Fibroblast of the conjunctiva (primary cell): Measurements from ENCODE around the gene AKAP8L.
"Not testable (repeated sequence)": the region's sequence is repeated elsewhere in the genome, so short reads cannot be mapped to it uniquely, and the experiment has no call there.

Experiments
- DNase-seq: peaks from one replicate; pipeline ENCODE4 v3.0.0-alpha.2; 2010; ENCODE audit warnings: low read depth

Gene AKAP8L

DNA sequence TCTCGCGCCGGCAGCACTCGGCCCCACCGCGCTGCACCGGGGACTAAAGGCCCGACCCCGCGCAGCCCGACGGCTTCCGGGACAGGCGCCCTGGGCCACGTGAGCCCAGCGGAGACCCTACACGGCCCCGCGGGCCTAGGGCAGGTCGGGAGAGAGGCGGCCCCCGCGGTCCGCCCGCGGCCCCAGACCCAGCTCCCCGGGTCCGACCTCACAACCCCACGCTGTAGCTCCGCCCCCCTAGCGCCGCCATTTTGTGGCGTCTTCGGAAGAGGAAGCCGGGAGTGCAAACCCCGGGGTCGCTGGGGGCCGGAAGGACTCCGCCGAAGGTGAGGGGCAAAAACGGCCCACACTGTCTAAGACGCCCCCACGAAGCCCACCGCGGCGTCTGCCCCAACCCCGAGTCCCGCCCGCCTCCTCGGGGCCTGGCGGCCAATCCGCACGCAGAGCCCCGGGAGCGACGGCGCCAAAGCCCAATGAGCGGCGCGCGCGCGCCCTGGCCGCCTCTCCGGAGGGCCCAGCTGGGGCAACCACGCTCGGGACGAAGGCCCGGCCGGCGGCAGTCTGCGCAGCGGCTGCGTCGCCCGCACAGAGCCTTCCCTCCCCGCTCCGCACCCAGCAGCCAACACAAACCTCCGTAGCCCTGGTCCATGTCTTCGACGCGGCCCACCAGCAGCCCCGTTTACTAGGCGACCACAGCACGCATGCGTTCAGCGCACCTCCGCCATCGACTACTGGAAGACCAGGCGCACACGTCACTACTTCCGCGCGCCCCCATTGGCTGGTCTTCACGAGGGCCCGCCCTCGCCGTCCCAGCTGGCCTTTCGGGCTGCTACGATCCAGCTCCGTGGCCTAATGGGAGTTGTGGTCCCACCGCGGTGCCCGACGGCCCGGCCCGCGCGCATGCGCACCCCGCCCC, 39.4 kb downstream of the AKAP8L start, which contains the start of gene AKAP8:
Gene AKAP8, minus strand, starts transcription at position 705 of the 916 bp plus-strand sequence. Its CDS starts 56 bp downstream, at position 649.
- DNase-seq: peak; percentile 98

GRCh38 chr19:15378534-15379082, 40.2 kb downstream of the AKAP8L start:
- no peak for DNase-seq

DNA sequence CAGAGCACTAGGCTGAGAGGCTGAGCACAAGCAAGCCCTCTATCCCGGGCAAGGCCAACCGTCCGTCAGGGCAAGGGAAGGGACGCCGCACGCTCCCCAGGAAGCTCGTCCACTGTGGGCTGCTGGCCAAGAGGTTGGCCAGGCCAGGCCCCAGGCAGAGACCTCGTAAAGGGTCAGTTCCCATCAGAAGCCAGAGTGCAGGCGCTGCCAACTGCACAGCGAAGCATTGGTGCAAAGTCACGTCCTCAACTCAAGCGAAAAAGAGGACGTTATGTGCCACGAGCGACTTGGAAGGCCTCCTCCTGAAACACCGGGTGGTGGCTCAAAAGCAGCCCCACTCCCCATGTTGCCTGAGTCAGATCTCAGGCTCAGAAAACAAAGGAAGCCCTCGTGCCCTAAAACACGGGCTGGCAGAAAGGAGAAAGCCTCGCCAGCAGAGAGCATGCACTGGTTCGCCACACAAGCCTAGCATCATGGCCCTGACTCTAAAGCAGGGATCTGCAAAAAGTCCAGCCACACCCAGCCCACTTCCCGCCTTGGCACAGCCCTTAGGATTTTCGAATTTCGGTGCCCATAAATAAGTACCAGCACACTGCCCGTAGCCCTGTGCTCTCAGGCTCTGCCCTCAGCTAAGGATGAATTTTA, 43.9 kb downstream of the AKAP8L start:
- DNase-seq: no peak

DNA sequence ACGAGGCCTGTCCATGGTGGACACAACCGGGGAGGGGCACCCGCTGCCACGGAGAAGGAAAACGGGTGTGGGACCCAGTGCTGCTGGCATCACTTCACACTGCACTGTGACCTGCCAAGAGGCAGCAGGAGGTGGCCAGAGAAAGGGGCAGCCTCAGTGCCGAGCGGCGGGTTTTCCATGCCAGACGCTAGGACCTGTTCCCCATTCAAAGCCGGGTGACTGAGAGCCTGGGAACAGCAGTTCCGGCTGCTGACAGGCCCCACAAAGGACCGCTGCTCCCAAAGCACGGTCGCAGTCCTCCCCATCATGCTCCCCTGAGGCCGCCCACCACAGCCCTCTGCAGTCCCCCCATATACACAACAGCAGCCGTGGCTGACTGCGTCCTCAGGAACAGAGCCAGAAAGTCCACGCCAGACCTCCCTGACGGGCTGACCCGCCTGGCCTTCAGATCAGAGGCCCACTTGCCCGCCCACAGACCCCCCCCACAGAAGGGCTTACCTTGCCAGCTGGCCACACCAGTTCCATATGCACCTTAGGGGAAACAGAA, 44.6 kb downstream of the AKAP8L start:
- no peak for DNase-seq

- no peak for DNase-seq
These were observed 45.1 kb downstream of the AKAP8L start for GRCh38 chr19:15373644-15374043.

GRCh38 chr19:15372891-15373301, 45.9 kb downstream of the AKAP8L start:
- no peak for DNase-seq

- DNase-seq: no peak
These were observed 46.3 kb downstream of the AKAP8L start for GRCh38 chr19:15372470-15372869.

GRCh38 chr19:15371786-15372380, 46.9 kb downstream of the AKAP8L start:
- DNase-seq: no peak

GRCh38 chr19:15371119-15371518, 47.7 kb downstream of the AKAP8L start:
- DNase-seq: no peak

DNA sequence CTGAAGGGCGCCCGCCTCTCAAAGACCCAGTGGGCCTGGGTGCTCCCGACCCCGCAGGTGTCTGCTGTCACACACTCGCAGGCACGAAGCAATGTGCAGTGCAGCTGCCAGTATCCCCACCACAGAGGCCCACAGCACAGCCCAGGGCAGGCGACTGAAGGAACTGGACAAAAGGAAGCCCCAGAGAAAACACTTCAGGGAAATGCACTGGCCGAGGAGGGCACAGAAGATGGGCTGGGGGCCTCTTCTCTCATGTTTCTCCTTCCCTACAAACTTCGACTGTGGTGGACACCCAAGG, 49.2 kb downstream of the AKAP8L start:
- DNase-seq: no peak

DNA sequence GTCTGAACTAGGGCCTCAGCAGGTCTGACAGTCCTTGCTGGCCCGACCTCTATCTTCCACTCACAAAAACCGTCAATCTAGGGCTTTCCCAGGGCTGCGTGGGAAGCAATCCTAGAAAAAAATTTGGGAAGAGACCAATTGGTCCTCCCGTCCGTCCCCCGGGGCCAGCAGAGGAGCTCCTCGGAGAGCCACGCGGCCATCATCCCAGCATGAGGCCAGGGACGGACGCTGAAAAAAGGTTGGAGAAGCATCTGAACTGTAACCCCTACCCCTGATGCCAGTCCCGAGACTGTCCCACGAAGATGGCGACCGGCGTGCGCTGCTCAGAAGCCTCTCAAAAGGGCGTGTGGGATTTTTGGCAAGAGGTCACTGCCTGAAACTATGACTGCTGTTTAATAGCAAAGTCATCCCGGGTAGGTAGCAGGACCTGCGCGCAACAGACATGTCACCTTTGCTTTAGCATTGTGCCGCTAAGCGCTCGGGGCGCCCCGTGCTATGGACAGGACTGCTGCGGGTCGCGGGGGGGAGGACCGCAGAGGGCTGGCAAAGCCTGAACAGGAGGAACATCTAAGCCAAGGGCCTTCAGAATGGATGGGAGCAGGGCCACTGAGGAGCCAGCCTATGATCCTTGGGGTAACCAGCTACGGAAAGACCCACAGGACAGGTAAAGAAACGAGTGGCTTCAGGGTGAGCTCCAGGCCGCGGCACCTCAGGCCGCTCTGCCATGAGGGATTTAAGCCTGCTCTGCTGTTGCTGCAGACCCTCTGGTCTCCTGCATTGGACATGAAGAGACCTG, 49.8 kb downstream of the AKAP8L start:
- no peak for DNase-seq

DNA sequence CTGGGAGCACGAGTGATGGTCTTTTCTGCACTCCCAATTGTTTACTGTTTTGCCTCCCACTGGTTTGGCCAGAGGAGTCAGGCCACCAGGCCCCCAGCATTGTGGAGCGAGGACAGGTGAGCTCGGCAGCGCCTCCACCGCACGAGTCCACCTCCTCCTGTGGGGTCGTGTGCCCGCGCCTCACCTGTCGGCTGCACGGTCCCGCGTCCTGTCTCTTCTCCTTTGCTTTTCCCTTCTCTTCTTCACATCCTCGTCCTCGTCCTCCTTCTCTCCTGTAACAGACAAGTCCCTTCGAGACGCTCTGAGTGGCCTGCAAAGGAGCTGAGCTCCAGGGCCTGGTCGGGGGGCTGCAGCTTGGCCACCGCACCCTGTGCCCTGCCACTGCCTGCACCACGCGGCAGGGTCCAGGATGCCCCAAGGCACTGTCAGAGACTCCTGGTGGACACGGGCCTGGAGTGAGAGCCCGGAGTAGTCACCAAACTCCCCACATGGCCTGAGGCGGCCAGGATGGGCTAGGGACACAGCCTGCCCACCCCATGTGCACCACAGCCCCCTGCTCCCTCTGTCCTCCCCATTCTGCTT, 50.6 kb downstream of the AKAP8L start:
- DNase-seq: no peak

- DNase-seq: no peak
These were observed 51.3 kb downstream of the AKAP8L start for GRCh38 chr19:15367439-15367838.

- DNase-seq: no peak
These were observed 53.5 kb downstream of the AKAP8L start for GRCh38 chr19:15365264-15365663.

DNA sequence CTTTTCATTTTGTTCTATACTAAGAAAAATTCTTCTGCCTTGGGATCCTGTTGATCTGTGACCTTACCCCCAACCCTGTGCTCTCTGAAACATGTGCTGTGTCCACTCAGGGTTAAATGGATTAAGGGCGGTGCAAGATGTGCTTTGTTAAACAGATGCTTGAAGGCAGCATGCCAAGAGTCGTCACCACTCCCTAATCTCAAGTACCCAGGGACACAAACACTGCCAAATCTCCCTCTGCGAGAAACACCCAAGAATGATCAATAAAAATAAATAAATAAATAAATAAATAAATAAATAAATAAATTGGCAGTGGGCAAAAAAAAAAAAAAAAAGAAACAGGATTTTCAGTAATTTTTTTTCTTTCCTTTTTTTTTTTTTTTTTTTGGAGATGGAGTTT, 55.0 kb downstream of the AKAP8L start:
- DNase-seq: not testable (repeated sequence)

DNA sequence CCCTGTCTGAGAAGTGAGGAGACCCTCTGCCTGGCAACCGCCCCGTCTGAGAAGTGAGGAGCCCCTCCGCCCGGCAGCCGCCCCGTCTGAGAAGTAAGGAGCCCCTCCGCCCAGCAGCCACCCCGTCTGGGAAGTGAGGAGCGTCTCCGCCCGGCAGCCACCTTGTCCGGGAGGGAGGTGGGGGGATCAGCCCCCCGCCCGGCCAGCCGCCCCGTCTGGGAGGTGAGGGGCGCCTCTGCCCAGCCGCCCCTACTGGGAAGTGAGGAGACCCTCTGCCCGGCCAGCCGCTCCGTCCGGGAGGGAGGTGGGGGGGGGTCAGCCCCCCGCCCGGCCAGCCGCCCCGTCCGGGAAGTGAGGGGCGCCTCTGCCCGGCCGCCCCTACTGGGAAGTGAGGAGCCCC, 55.7 kb downstream of the AKAP8L start:
- not testable (repeated sequence) for DNase-seq

DNA sequence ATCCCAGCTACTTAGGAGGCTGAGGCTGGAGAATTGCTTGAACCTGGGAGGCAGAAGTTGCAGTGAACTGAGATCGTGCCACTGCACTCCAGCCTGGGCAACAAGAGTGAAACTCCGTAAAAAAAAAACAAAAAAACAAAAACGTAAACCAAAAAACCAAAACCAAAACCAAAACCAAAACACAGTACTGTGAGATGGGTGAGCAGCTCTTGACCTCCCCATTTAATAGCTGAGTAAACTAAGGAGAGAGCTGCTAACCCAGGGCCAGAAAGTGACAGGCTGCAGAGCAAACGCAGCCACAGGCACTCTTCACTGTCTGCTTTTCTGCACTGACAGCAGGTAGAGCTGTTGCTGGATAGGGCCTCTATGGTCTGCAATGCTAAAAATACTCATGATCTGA, 58.8 kb downstream of the AKAP8L start:
- DNase-seq: not testable (repeated sequence)

GRCh38 chr19:15358918-15359317, 59.9 kb downstream of the AKAP8L start:
- DNase-seq: no peak

- no peak for DNase-seq
These were observed 60.9 kb downstream of the AKAP8L start for GRCh38 chr19:15357906-15358305.

GRCh38 chr19:15354566-15355296, 64.1 kb downstream of the AKAP8L start:
- no peak for DNase-seq

- DNase-seq: no peak
These were observed 64.9 kb downstream of the AKAP8L start for GRCh38 chr19:15353908-15354307.
